OCI-LY3 (cell line): Measurements from ENCODE around the gene PTPRD.

ENCODE experiments used
- EZH2phosphoT487 ChIP-seq: fragments of 200-600 bp; shearing (Covaris generic); IDR thresholded peaks from 2 replicates; pipeline ENCODE4 v1.6.1; 2018; ENCODE audit warnings: antibody characterized with exemption, mixed run types, low read depth
- TF ChIP-seq, protein P1 (sequence below): fragments of 200-600, 300-600 bp; sonication (generic); IDR thresholded peaks from 2 replicates; pipeline ENCODE4 v1.5.1; 2014; ENCODE audit warnings: antibody characterized with exemption, low read length, low read depth

DNA sequence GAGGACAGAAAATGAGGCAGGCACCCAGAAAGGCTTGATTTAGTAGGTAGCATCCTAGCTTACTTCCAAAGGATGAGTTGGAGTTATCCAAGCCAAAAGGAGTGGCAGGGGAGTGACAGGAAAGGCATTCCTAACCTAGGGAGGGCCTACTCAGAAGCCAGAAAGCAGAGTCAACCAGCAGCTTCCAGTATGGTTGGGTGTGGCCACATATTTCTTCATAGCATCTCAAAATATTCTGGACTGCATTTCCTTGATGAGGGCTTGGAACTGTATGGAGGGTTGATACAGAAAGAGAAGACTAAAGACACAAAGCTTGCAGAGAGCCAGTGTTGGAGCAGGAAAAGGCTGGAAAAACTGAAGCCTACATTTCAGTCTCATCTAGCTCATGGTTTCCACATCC, 2156.5 kb downstream of the PTPRD start:
- TF ChIP-seq, protein P1, sequence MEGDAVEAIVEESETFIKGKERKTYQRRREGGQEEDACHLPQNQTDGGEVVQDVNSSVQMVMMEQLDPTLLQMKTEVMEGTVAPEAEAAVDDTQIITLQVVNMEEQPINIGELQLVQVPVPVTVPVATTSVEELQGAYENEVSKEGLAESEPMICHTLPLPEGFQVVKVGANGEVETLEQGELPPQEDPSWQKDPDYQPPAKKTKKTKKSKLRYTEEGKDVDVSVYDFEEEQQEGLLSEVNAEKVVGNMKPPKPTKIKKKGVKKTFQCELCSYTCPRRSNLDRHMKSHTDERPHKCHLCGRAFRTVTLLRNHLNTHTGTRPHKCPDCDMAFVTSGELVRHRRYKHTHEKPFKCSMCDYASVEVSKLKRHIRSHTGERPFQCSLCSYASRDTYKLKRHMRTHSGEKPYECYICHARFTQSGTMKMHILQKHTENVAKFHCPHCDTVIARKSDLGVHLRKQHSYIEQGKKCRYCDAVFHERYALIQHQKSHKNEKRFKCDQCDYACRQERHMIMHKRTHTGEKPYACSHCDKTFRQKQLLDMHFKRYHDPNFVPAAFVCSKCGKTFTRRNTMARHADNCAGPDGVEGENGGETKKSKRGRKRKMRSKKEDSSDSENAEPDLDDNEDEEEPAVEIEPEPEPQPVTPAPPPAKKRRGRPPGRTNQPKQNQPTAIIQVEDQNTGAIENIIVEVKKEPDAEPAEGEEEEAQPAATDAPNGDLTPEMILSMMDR, result no peak
- TF ChIP-seq EZH2phosphoT487, result no peak
